Measurements from ENCODE around the gene GGA3.

- TF ChIP-seq, protein P1, sequence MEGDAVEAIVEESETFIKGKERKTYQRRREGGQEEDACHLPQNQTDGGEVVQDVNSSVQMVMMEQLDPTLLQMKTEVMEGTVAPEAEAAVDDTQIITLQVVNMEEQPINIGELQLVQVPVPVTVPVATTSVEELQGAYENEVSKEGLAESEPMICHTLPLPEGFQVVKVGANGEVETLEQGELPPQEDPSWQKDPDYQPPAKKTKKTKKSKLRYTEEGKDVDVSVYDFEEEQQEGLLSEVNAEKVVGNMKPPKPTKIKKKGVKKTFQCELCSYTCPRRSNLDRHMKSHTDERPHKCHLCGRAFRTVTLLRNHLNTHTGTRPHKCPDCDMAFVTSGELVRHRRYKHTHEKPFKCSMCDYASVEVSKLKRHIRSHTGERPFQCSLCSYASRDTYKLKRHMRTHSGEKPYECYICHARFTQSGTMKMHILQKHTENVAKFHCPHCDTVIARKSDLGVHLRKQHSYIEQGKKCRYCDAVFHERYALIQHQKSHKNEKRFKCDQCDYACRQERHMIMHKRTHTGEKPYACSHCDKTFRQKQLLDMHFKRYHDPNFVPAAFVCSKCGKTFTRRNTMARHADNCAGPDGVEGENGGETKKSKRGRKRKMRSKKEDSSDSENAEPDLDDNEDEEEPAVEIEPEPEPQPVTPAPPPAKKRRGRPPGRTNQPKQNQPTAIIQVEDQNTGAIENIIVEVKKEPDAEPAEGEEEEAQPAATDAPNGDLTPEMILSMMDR (IDR thresholded peaks at IDR 0.05), result no peak
- TF ChIP-seq POLR2A (IDR thresholded peaks at IDR 0.05), result no peak
Measured at GRCh38 chr17:75301049-75301448, 39.6 kb upstream of the GGA3 start.
